Measurements from ENCODE around the gene ARHGAP11A.

Gene ARHGAP11A

GRCh38 chr15:32676169-32676568 lies 60.9 kb downstream of the ARHGAP11A start:
- H3K4me1 ChIP-seq (ENCODE audit: low read length): peaks cover 6% of the 10 kb centered on the region
- H3K36me3 ChIP-seq (replicated peaks; ENCODE audit: low read depth, low read length): no peaks in the 10 kb centered on the region
- no peaks in the 10 kb centered on the region for H4K20me1 ChIP-seq (ENCODE audit: insufficient read depth, low read length)
- no peak overlapping the region for H3K4me2 ChIP-seq (ENCODE audit: low read length)
- H3K9ac ChIP-seq (ENCODE audit: low read length): no peak overlapping the region
- no peak overlapping the region for H2AFZ ChIP-seq (ENCODE audit: low read depth, low read length)
- H3K27ac ChIP-seq (ENCODE audit: low read length): no peak overlapping the region
- no peak overlapping the region for H3K4me3 ChIP-seq (ENCODE audit: low read length)
- no peak for TF ChIP-seq EZH2phosphoT487 (IDR thresholded peaks at IDR 0.05; ENCODE audit: low read depth)
- TF ChIP-seq CTCF (IDR thresholded peaks at IDR 0.05; ENCODE audit: low read depth, low read length): no peak
- no peaks in the 10 kb centered on the region for H3K9me3 ChIP-seq (ENCODE audit: insufficient read depth, low read length)
- H3K27me3 ChIP-seq (ENCODE audit: low read depth, low read length): no peaks in the 10 kb centered on the region
- H3K79me2 ChIP-seq (ENCODE audit: low read length): no peaks in the 10 kb centered on the region

GRCh38 chr15:32677238-32677750 lies 62.0 kb downstream of the ARHGAP11A start:
- Histone ChIP-seq H3K4me2 (ENCODE audit: low read length) (no peak overlapping the region), H3K4me3 (ENCODE audit: low read length) (no peak overlapping the region), H4K20me1 (ENCODE audit: insufficient read depth, low read length) (no peaks in the 10 kb centered on the region), H3K79me2 (ENCODE audit: low read length) (no peaks in the 10 kb centered on the region), H2AFZ (ENCODE audit: low read depth, low read length) (no peak overlapping the region), H3K27me3 (ENCODE audit: low read depth, low read length) (no peaks in the 10 kb centered on the region), H3K27ac (ENCODE audit: low read length) (no peak overlapping the region), H3K9me3 (ENCODE audit: insufficient read depth, low read length) (no peaks in the 10 kb centered on the region), H3K36me3 (replicated peaks; ENCODE audit: low read depth, low read length) (no peaks in the 10 kb centered on the region), H3K9ac (ENCODE audit: low read length) (no peak overlapping the region), H3K4me1 (ENCODE audit: low read length) (peaks cover 6% of the 10 kb centered on the region)
- TF ChIP-seq CTCF (IDR thresholded peaks at IDR 0.05; ENCODE audit: low read depth, low read length) (no peak), EZH2phosphoT487 (IDR thresholded peaks at IDR 0.05; ENCODE audit: low read depth) (no peak)

GRCh38 chr15:32679298-32679690 lies 64.0 kb downstream of the ARHGAP11A start:
- H3K4me3 ChIP-seq (ENCODE audit: low read length): no peak overlapping the region
- peaks cover 5% of the 10 kb centered on the region for H3K36me3 ChIP-seq (replicated peaks; ENCODE audit: low read depth, low read length)
- H3K27me3 ChIP-seq (ENCODE audit: low read depth, low read length): no peaks in the 10 kb centered on the region
- H2AFZ ChIP-seq (ENCODE audit: low read depth, low read length): no peak overlapping the region
- H3K4me2 ChIP-seq (ENCODE audit: low read length): no peak overlapping the region
- no peak overlapping the region for H3K27ac ChIP-seq (ENCODE audit: low read length)
- H3K9me3 ChIP-seq (ENCODE audit: insufficient read depth, low read length): no peaks in the 10 kb centered on the region
- no peak overlapping the region for H3K9ac ChIP-seq (ENCODE audit: low read length)
- H3K4me1 ChIP-seq (ENCODE audit: low read length): peaks cover 11% of the 10 kb centered on the region
- no peaks in the 10 kb centered on the region for H3K79me2 ChIP-seq (ENCODE audit: low read length)
- TF ChIP-seq CTCF (IDR thresholded peaks at IDR 0.05; ENCODE audit: low read depth, low read length) (no peak), EZH2phosphoT487 (IDR thresholded peaks at IDR 0.05; ENCODE audit: low read depth) (no peak)
- H4K20me1 ChIP-seq (ENCODE audit: insufficient read depth, low read length): no peaks in the 10 kb centered on the region

- Histone ChIP-seq H3K4me2 (ENCODE audit: low read length) (no peak overlapping the region), H3K4me3 (ENCODE audit: low read length) (no peak overlapping the region), H3K36me3 (replicated peaks; ENCODE audit: low read depth, low read length) (peaks cover 11% of the 10 kb centered on the region), H2AFZ (ENCODE audit: low read depth, low read length) (no peak overlapping the region), H3K4me1 (ENCODE audit: low read length) (peaks cover 18% of the 10 kb centered on the region), H3K27me3 (ENCODE audit: low read depth, low read length) (no peaks in the 10 kb centered on the region), H3K9me3 (ENCODE audit: insufficient read depth, low read length) (no peaks in the 10 kb centered on the region), H3K79me2 (ENCODE audit: low read length) (no peaks in the 10 kb centered on the region), H3K27ac (ENCODE audit: low read length) (no peak overlapping the region), H3K9ac (ENCODE audit: low read length) (no peak overlapping the region), H4K20me1 (ENCODE audit: insufficient read depth, low read length) (no peaks in the 10 kb centered on the region)
- no peak for TF ChIP-seq EZH2phosphoT487 (IDR thresholded peaks at IDR 0.05; ENCODE audit: low read depth)
- TF ChIP-seq CTCF (IDR thresholded peaks at IDR 0.05; ENCODE audit: low read depth, low read length): no peak
These were observed 67.3 kb downstream of the ARHGAP11A start for GRCh38 chr15:32682569-32682968.

Data from OCI-LY3 (cell line).